ENCODE results near the gene RPL32. TPM values are rescaled to one million over a fixed set of nuclear protein-coding genes. Genes with fewer than 3 reads are reported as not detected.

Gene RPL32
- total RNA-seq, 1 donor from 2014 or later = 1,970 TPM

DNA sequence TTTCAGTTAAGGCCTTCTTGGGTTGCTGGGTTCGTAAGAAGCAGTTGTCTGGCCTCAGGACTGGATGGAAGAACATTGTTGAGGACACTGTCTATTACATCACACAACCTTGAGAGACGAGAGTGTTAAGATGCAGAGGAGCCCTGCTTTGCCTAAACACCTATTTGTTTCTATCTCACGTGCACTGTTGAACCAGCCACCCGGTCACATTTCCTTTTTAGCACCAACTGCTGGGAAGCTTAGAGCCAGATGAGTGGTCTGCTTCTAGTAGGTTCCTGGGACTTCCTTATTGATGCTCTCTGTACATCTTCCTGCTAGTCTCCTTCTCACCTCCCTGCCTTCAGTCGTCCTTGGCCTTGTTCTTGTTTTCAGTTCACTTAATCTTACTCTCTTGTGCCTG lies 22.6 kb downstream of the RPL32 start:
- H3K36me3 Mint-ChIP-seq (ENCODE audit: low read depth) = no peaks in the 10 kb centered on the region
- H3K27me3 Mint-ChIP-seq (ENCODE audit: insufficient read depth) = no peaks in the 10 kb centered on the region
- no peaks in the 10 kb centered on the region for H3K9me3 Mint-ChIP-seq
- no peak for DNase-seq (ENCODE audit: low spot score)
- no peak overlapping the region for H3K27ac Mint-ChIP-seq
- no peaks in the 10 kb centered on the region for H3K4me1 Mint-ChIP-seq (ENCODE audit: low read depth)
- intact Hi-C loops (cut with micrococcal nuclease) = loop anchor here (10.0 kb wide), 1 partner anchor 1076 kb away; no protein-coding TSS in a partner anchor
- no peak overlapping the region for H3K4me3 Mint-ChIP-seq

DNA sequence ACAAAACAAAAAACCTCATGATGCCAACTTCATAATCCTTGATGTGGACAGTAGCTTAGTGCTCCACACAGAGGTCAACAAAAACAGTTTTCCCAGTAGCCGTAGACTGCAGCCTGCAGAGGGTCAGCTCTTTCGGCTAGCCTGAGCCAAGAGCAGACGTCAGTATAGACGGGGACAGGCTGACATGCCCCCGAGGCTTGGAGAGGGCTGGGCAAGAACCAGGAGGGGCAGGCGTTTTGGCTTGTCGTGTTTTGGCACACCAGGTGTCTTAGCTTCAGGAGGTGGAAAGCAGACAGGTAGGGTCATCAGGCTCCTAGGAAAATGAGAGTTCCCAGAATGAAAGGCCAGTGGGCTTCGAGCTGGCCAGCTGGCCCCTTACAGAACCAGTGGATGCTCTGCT lies 23.1 kb downstream of the RPL32 start:
- H3K27ac Mint-ChIP-seq = no peak overlapping the region
- no peak overlapping the region for H3K4me3 Mint-ChIP-seq
- H3K36me3 Mint-ChIP-seq (ENCODE audit: low read depth) = no peaks in the 10 kb centered on the region
- no peaks in the 10 kb centered on the region for H3K9me3 Mint-ChIP-seq
- no peaks in the 10 kb centered on the region for H3K27me3 Mint-ChIP-seq (ENCODE audit: insufficient read depth)
- H3K4me1 Mint-ChIP-seq (ENCODE audit: low read depth) = no peaks in the 10 kb centered on the region
- no peak for DNase-seq (ENCODE audit: low spot score)
- intact Hi-C loops (cut with micrococcal nuclease) = loop anchor here (10.0 kb wide), 1 partner anchor 1077 kb away; no protein-coding TSS in a partner anchor

DNA sequence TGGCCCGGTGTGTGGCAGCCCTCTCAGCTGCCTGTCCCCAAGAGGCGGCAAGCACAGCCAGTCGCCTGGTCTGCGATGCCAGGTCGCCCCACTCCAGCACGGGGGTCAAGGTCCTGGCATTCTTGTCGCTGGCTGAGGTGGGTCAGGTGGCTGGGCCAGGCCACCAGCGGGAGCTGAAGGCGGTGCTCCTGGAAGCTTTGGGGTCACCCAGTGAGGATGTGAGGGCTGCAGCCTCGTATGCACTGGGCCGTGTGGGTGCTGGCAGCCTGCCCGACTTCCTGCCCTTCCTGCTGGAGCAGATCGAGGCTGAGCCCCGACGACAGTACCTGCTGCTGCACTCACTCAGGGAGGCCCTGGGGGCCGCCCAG lies 24.0 kb downstream of the RPL32 start:
- Mint-ChIP-seq H3K27me3 (ENCODE audit: insufficient read depth) (no peaks in the 10 kb centered on the region), H3K9me3 (no peaks in the 10 kb centered on the region), H3K4me3 (no peak overlapping the region), H3K36me3 (ENCODE audit: low read depth) (no peaks in the 10 kb centered on the region), H3K4me1 (ENCODE audit: low read depth) (no peaks in the 10 kb centered on the region), H3K27ac (no peak overlapping the region)
- intact Hi-C loops (cut with micrococcal nuclease) = loop anchor here (10.0 kb wide), 1 partner anchor 1077 kb away; no protein-coding TSS in a partner anchor
- no peak for DNase-seq (ENCODE audit: low spot score)

DNA sequence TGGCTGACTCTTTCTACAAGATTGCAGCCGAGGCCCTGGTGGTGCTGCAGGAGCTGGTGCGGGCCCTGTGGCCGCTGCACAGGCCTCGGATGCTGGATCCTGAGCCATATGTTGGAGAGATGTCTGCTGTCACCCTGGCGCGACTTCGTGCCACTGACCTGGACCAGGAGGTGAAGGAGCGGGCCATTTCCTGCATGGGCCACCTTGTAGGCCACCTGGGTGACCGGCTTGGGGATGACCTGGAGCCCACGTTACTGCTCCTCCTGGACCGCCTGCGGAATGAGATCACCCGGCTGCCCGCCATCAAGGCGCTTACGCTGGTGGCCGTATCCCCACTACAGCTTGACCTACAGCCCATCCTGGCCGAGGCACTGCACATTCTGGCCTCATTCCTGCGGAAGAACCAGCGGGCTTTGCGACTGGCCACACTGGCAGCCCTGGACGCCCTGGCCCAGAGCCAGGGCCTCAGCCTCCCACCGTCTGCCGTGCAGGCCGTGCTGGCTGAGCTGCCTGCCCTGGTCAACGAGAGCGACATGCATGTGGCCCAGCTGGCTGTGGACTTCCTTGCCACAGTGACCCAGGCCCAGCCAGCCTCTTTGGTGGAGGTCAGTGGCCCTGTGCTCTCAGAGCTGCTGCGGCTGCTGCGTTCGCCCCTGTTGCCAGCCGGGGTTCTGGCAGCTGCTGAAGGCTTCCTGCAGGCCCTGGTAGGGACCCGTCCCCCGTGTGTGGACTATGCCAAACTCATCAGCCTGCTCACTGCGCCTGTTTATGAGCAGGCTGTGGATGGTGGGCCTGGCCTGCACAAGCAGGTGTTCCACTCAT lies 24.6 kb downstream of the RPL32 start:
- Mint-ChIP-seq H3K36me3 (ENCODE audit: low read depth) (no peaks in the 10 kb centered on the region), H3K4me3 (no peak overlapping the region), H3K4me1 (ENCODE audit: low read depth) (no peaks in the 10 kb centered on the region), H3K27me3 (ENCODE audit: insufficient read depth) (no peaks in the 10 kb centered on the region), H3K27ac (no peak overlapping the region), H3K9me3 (no peaks in the 10 kb centered on the region)
- intact Hi-C loops (cut with micrococcal nuclease) = loop anchor here (10.0 kb wide), 1 partner anchor 1078 kb away; no protein-coding TSS in a partner anchor
- no peak for DNase-seq (ENCODE audit: low spot score)

DNA sequence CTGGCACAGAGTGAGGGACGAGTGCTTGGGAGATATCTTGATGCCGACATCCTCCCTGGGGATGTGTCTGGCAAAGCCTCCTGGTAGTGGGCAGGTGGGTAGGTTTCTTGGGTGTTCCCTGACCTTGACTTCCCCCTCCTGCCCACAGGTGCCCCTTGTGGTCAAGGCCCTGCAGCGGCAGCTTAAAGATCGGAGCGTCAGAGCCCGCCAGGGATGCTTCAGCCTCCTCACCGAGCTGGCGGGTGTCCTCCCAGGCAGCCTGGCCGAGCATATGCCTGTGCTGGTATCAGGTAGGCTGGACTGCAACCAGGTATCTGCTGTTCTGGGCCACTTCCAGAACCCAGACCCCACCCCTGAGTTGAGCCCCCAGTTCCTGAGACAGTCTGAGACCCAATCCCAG lies 25.6 kb downstream of the RPL32 start:
- intact Hi-C loops (cut with micrococcal nuclease) = loop anchor here (10.0 kb wide), 1 partner anchor 1079 kb away; no protein-coding TSS in a partner anchor
- Mint-ChIP-seq H3K9me3 (no peaks in the 10 kb centered on the region), H3K36me3 (ENCODE audit: low read depth) (no peaks in the 10 kb centered on the region), H3K4me1 (ENCODE audit: low read depth) (peaks cover 1% of the 10 kb centered on the region), H3K27me3 (ENCODE audit: insufficient read depth) (no peaks in the 10 kb centered on the region), H3K4me3 (no peak overlapping the region), H3K27ac (no peak overlapping the region)
- DNase-seq (ENCODE audit: low spot score) = no peak

DNA sequence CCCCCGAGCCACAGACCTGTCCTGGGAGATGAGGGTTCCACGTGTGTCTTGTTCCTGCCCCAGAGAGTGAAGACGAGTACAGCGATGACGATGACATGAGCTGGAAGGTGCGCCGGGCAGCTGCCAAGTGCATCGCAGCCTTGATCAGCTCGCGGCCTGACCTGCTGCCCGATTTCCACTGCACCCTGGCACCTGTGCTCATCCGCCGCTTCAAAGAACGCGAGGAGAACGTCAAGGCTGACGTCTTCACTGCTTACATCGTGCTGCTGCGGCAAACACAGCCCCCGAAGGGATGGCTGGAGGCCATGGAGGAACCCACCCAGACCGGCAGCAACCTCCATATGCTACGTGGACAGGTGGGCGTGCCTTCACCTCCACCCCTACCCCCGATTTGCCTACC lies 26.3 kb downstream of the RPL32 start:
- Mint-ChIP-seq H3K9me3 (no peaks in the 10 kb centered on the region), H3K4me1 (ENCODE audit: low read depth) (peaks cover 5% of the 10 kb centered on the region)
- intact Hi-C loops (cut with micrococcal nuclease) = loop anchor here (10.0 kb wide), 1 partner anchor 1080 kb away; no protein-coding TSS in a partner anchor

DNA sequence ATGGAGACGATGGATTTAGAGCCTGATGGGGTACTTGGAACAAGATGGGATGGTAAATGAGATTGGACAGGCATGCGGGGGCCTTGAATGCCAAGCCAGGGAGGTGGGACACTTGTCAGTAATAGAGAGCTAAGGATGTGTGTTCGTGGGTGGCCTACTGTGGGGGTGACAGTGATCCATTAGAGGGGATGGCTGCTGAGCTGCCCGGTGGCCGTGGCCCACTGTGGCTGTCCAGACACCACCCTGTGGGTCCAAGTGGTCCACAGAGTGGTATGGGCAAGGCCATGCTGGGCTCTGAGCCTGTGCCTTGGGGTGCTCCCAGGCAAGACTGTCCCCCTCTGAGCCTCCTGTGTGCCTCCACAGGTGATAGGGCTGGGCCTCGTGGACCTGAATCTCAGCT lies 27.4 kb downstream of the RPL32 start:
- Mint-ChIP-seq H3K36me3 (ENCODE audit: low read depth) (no peaks in the 10 kb centered on the region), H3K27me3 (ENCODE audit: insufficient read depth) (peaks cover 3% of the 10 kb centered on the region), H3K4me3 (no peak overlapping the region), H3K4me1 (ENCODE audit: low read depth) (peaks cover 5% of the 10 kb centered on the region), H3K9me3 (no peaks in the 10 kb centered on the region), H3K27ac (no peak overlapping the region)
- no peak for DNase-seq (ENCODE audit: low spot score)
- intact Hi-C loops (cut with micrococcal nuclease) = loop anchor here (10.0 kb wide), 1 partner anchor 1081 kb away; no protein-coding TSS in a partner anchor

More for the DNA sequence above, 26.3 kb downstream of the RPL32 start:
- DNase-seq (ENCODE audit: low spot score) = no peak
- Mint-ChIP-seq H3K27me3 (ENCODE audit: insufficient read depth) (no peaks in the 10 kb centered on the region), H3K27ac (no peak overlapping the region), H3K4me3 (no peak overlapping the region), H3K36me3 (ENCODE audit: low read depth) (no peaks in the 10 kb centered on the region)

DNA sequence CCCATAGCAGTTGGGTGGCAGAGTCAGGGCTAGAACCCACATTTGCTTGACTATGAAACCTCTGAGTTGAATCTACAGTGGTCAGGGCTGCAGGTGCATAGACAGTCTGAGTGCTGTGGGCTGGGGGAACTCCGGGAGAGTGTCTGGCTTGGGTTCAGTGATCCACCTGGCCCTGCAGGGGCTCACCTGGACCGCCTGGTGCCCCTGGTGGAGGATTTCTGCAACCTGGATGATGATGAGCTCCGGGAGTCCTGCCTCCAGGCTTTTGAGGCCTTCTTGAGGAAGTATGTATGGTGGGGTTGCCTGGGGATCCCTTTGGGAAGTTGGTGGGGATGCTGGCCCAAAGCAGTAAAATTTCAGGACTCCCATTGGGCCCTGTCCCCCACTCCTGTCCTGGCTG lies 28.6 kb downstream of the RPL32 start:
- H3K27ac Mint-ChIP-seq = no peak overlapping the region
- H3K4me1 Mint-ChIP-seq (ENCODE audit: low read depth) = peaks cover 5% of the 10 kb centered on the region
- intact Hi-C loops (cut with micrococcal nuclease) = loop anchor here (10.0 kb wide), 1 partner anchor 1082 kb away; no protein-coding TSS in a partner anchor
- H3K9me3 Mint-ChIP-seq = no peaks in the 10 kb centered on the region
- no peaks in the 10 kb centered on the region for H3K36me3 Mint-ChIP-seq (ENCODE audit: low read depth)
- peaks cover 6% of the 10 kb centered on the region for H3K27me3 Mint-ChIP-seq (ENCODE audit: insufficient read depth)
- H3K4me3 Mint-ChIP-seq = no peak overlapping the region
- DNase-seq (ENCODE audit: low spot score) = no peak

DNA sequence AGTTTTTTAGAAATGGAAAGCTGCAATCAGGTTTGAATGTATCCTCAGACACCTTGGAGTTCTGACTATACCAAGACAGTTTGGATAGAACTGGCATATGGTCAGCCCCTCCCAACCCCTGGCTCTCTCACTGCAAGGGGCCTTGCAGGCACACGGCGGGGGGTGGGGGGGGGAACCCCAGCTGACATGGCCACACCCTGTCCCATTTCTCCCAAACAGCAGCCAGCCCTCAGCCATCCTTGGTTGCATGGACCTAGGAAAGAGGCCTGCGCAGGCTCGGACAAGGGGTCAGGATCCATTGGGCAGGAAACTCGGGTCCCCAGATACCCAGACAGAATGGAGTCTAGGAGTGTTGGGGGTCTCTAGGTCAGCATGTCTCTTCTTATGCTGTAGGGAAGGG lies 30.4 kb downstream of the RPL32 start:
- no peak for DNase-seq (ENCODE audit: low spot score)
- H3K9me3 Mint-ChIP-seq = no peaks in the 10 kb centered on the region
- H3K4me1 Mint-ChIP-seq (ENCODE audit: low read depth) = peaks cover 5% of the 10 kb centered on the region
- no peak overlapping the region for H3K27ac Mint-ChIP-seq
- peaks cover 6% of the 10 kb centered on the region for H3K27me3 Mint-ChIP-seq (ENCODE audit: insufficient read depth)
- H3K4me3 Mint-ChIP-seq = no peak overlapping the region
- intact Hi-C loops (cut with micrococcal nuclease) = loop anchor here (1.0 to 10.0 kb wide), 7 partner anchors 16 to 1084 kb away; partner anchors contain the start of gene RPL32
- H3K36me3 Mint-ChIP-seq (ENCODE audit: low read depth) = no peaks in the 10 kb centered on the region

DNA sequence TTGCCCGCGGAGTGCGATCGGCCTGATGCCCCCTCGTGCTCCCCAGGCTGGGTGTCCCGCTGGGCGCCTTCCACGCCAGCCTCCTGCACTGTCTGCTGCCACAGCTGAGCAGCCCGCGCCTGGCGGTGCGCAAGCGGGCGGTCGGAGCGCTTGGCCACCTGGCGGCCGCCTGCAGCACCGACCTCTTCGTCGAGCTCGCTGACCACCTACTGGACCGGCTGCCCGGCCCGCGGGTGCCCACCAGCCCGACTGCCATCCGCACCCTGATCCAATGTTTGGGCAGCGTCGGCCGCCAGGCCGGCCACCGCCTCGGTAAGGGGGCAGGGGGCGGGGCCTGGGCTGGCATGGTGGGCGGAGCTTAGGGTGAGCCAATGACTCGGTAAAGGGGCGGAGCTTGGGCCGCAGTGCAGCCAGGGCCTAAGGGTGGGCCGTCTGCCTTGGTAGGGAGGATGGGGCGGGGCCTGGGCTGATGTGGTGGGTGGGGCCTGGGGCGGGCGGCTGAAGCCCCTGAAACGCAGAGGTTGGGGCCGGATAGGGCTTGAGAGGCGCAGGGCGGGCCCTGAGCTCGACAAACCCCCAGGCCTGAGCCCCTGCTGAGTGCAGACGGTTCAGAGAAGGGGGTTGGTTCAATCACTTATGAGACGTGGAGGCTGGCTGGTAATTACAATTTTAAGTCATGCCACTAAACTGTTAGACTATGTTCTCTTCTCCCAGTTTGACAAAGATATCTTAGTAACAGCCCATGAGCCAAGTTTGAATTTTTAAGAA lies 31.2 kb downstream of the RPL32 start:
- intact Hi-C loops (cut with micrococcal nuclease) = loop anchor here (1.0 to 10.0 kb wide), 7 partner anchors 17 to 1085 kb away; partner anchors contain the start of gene RPL32

DNA sequence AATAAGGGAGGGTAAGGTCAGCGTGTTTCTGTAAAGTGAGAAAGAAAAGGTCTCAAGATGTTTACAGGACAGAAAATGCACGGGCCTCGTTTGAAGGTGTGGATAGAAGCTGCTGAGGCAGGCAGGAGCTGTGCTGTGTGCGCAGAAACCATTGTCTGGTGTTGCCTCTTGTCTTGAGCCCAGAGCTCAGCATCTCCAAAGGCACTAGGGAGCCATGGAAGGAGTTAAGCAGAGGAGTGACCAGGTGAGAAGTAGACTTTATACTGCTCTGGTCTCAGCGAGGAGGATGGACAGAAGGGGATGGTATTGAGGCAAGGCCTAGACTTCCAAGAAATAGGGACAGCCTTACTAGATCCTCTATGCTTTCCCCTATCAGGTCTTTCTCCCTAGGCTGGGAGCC lies 31.9 kb downstream of the RPL32 start:
- no peak for DNase-seq (ENCODE audit: low spot score)
- intact Hi-C loops (cut with micrococcal nuclease) = no loop called here
- Mint-ChIP-seq H3K4me3 (peak overlapping the region; percentile 37), H3K27me3 (ENCODE audit: insufficient read depth) (peaks cover 6% of the 10 kb centered on the region), H3K27ac (no peak overlapping the region), H3K36me3 (ENCODE audit: low read depth) (no peaks in the 10 kb centered on the region), H3K9me3 (no peaks in the 10 kb centered on the region), H3K4me1 (ENCODE audit: low read depth) (peaks cover 5% of the 10 kb centered on the region)

More for the DNA sequence above, 31.2 kb downstream of the RPL32 start:
- Mint-ChIP-seq H3K27me3 (ENCODE audit: insufficient read depth) (peaks cover 6% of the 10 kb centered on the region), H3K9me3 (no peaks in the 10 kb centered on the region), H3K4me3 (peak overlapping the region; percentile 26), H3K27ac (no peak overlapping the region), H3K36me3 (ENCODE audit: low read depth) (no peaks in the 10 kb centered on the region), H3K4me1 (ENCODE audit: low read depth) (peaks cover 5% of the 10 kb centered on the region)
- DNase-seq (ENCODE audit: low spot score) = peak; percentile 86

DNA sequence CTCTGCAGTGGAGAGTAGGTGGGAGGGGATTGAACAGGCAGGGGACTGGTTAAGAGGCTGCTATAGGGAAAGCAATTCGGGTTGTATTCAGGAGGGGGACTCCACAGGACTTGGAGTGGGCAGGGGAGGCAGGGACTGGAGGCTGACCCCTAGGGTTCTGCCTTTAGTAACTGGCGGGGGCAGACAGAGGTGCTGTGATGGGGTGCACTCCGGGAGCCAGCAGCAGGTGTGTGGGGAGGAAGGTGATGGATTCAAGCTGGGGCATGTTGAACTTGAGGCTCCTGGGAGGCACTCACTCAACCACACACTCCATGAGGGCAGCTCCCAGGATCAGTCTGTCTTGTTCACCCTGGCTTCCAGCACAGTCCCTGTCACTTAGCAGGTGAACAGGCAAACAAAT lies 32.4 kb downstream of the RPL32 start:
- Mint-ChIP-seq H3K9me3 (no peaks in the 10 kb centered on the region), H3K27ac (no peak overlapping the region), H3K36me3 (ENCODE audit: low read depth) (no peaks in the 10 kb centered on the region), H3K4me1 (ENCODE audit: low read depth) (peaks cover 5% of the 10 kb centered on the region), H3K4me3 (peak overlapping the region; percentile 37), H3K27me3 (ENCODE audit: insufficient read depth) (peaks cover 6% of the 10 kb centered on the region)
- DNase-seq (ENCODE audit: low spot score) = no peak
- intact Hi-C loops (cut with micrococcal nuclease) = no loop called here

DNA sequence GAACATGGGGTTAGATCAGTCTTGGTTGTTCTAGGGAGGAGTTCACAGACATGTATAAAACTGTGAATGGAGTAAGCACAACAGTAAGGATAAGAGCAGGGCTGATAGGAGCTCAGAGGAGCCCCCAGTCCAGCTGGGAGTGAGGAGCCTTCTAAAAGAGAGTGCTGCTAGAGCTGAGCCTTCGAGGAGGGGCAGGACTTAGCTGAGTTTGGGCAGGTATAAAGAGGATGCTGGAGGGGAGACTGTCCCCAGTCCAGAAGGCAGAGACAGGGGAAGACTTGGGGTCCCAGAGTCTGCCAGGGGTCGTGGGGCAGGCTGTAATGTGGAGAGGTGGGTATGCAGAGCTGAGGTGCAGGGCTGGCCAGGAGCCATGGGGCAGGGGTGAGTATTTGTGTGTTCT lies 32.8 kb downstream of the RPL32 start:
- H3K4me3 Mint-ChIP-seq = peak overlapping the region; percentile 49
- DNase-seq (ENCODE audit: low spot score) = no peak
- no peak overlapping the region for H3K27ac Mint-ChIP-seq
- no peaks in the 10 kb centered on the region for H3K36me3 Mint-ChIP-seq (ENCODE audit: low read depth)
- intact Hi-C loops (cut with micrococcal nuclease) = no loop called here
- H3K9me3 Mint-ChIP-seq = no peaks in the 10 kb centered on the region
- H3K4me1 Mint-ChIP-seq (ENCODE audit: low read depth) = peaks cover 5% of the 10 kb centered on the region
- peaks cover 6% of the 10 kb centered on the region for H3K27me3 Mint-ChIP-seq (ENCODE audit: insufficient read depth)

All from activated T-helper 1 cell treated with anti-CD3 and anti-CD28 coated beads, Interleukin-12 subunit alpha, Interleukin-12 subunit beta, Interleukin-2, Interleukin-4 antibody, amounts not matched to agents 30 ng/mL and 10 ng/mL and 1 ng/mL, durations not matched to agents 14 hours and 24 hours and 36 hours (primary cell).